IPS DF 6.9 (cell line): Measurements from ENCODE around the gene CDK18.

Experiments used
- DNase-seq: peaks from one replicate; pipeline ENCODE4 v3.0.0-alpha.2; 2013; ENCODE audit warnings: low read depth, low spot score
- H3K27ac ChIP-seq: one replicate; pipeline ENCODE4 v1.5.1; 2013; ENCODE audit warnings: low read length, control low read depth
- H3K27me3 ChIP-seq: 2 replicates; pipeline ENCODE4 v1.6.1; 2013; ENCODE audit warnings: mild to moderate bottlenecking, low read length; ENCODE audit not compliant: control insufficient read depth, insufficient read depth
- H3K36me3 ChIP-seq: 2 replicates; pipeline ENCODE4 v1.6.1; 2013; ENCODE audit warnings: low read length; ENCODE audit not compliant: control insufficient read depth, insufficient read depth
- H3K4me1 ChIP-seq: 2 replicates; pipeline ENCODE4 v1.6.1; 2013; ENCODE audit warnings: low read length; ENCODE audit not compliant: control insufficient read depth, insufficient read depth
- H3K4me3 ChIP-seq: 2 replicates; pipeline ENCODE4 v1.5.1; 2013; ENCODE audit warnings: mild to moderate bottlenecking, low read length
- H3K9me3 ChIP-seq: 2 replicates; pipeline ENCODE4 v1.6.1; 2013; ENCODE audit warnings: low read length, inconsistent platforms; ENCODE audit not compliant: control insufficient read depth, insufficient read depth
- WGBS: extraction: QIAGEN DNeasy Blood & Tissue Kit; methylation state at CpG from one replicate; pipeline ENCODE4 v1.1.7; 2013; ENCODE audit warnings: mixed read lengths, missing lambda C conversion rate; ENCODE audit not compliant: insufficient read length, insufficient coverage; 5-methylcytosine and 5-hydroxymethylcytosine counted together

The CDK18 gene

GRCh38 chr1:205505076-205505729 lies 734 bp downstream of the CDK18 start:
- no peaks in the 10 kb centered on the region for H3K27me3 ChIP-seq
- H3K4me3 ChIP-seq, result peak overlapping the region; percentile 80; the same call in 1 of the 2 replicates
- no peak for DNase-seq
- no CpG with 5 or more reads among the region's 18 CpGs for WGBS
- H3K36me3 ChIP-seq, result 0 out of 2 replicates have a peak, but pooled peaks cover 2% of the 10 kb centered on the region
- H3K27ac ChIP-seq, result no peak overlapping the region
- H3K4me1 ChIP-seq, result peaks cover 10% of the 10 kb centered on the region
- H3K9me3 ChIP-seq, result no peaks in the 10 kb centered on the region

- peaks cover 10% of the 10 kb centered on the region for H3K4me1 ChIP-seq
- no peak overlapping the region for H3K27ac ChIP-seq
- H3K27me3 ChIP-seq, result no peaks in the 10 kb centered on the region
- H3K4me3 ChIP-seq, result peak overlapping the region; percentile 80; the same call in 1 of the 2 replicates
- DNase-seq, result no peak
- H3K36me3 ChIP-seq, result 0 out of 2 replicates have a peak, but pooled peaks cover 2% of the 10 kb centered on the region
- H3K9me3 ChIP-seq, result no peaks in the 10 kb centered on the region
- WGBS, result no CpG with 5 or more reads among the region's 15 CpGs
Measured at GRCh38 chr1:205505791-205506190, 1.3 kb downstream of the CDK18 start.

- no peaks in the 10 kb centered on the region for H3K27me3 ChIP-seq
- no peak overlapping the region for H3K4me3 ChIP-seq
- peaks cover 8% of the 10 kb centered on the region for H3K4me1 ChIP-seq
- DNase-seq, result no peak
- no CpG with 5 or more reads among the region's 17 CpGs for WGBS
- no peaks in the 10 kb centered on the region for H3K9me3 ChIP-seq
- H3K27ac ChIP-seq, result no peak overlapping the region
- H3K36me3 ChIP-seq, result 0 out of 2 replicates have a peak, but pooled peaks cover 2% of the 10 kb centered on the region
Measured at GRCh38 chr1:205506409-205507200, 2.1 kb downstream of the CDK18 start.

- no peak overlapping the region for H3K27ac ChIP-seq
- no peak for DNase-seq
- H3K9me3 ChIP-seq, result no peaks in the 10 kb centered on the region
- no CpG with 5 or more reads among the region's 5 CpGs for WGBS
- peaks cover 8% of the 10 kb centered on the region for H3K4me1 ChIP-seq
- H3K4me3 ChIP-seq, result no peak overlapping the region
- H3K27me3 ChIP-seq, result no peaks in the 10 kb centered on the region
- 0 out of 2 replicates have a peak, but pooled peaks cover 2% of the 10 kb centered on the region for H3K36me3 ChIP-seq
Measured at GRCh38 chr1:205508227-205508714, 3.8 kb downstream of the CDK18 start.

GRCh38 chr1:205510308-205510950 lies 6.0 kb downstream of the CDK18 start:
- Histone ChIP-seq H3K27ac (no peak overlapping the region), H3K4me3 (no peak overlapping the region), H3K36me3 (0 out of 2 replicates have a peak, but pooled peaks cover 2% of the 10 kb centered on the region), H3K9me3 (no peaks in the 10 kb centered on the region), H3K4me1 (peaks cover 9% of the 10 kb centered on the region), H3K27me3 (no peaks in the 10 kb centered on the region)
- DNase-seq, result no peak
- WGBS, result no CpG with 5 or more reads among the region's 7 CpGs

- Histone ChIP-seq H3K9me3 (no peaks in the 10 kb centered on the region), H3K4me1 (peaks cover 8% of the 10 kb centered on the region), H3K27me3 (no peaks in the 10 kb centered on the region), H3K27ac (no peak overlapping the region), H3K4me3 (no peak overlapping the region), H3K36me3 (0 out of 2 replicates have a peak, but pooled peaks cover 2% of the 10 kb centered on the region)
- WGBS, result no CpG with 5 or more reads among the region's 3 CpGs
- DNase-seq, result no peak
Measured at GRCh38 chr1:205510951-205511330, 6.5 kb downstream of the CDK18 start.

GRCh38 chr1:205512059-205513045 lies 7.9 kb downstream of the CDK18 start:
- WGBS, result no CpG with 5 or more reads among the region's 13 CpGs
- no peaks in the 10 kb centered on the region for H3K27me3 ChIP-seq
- no peak overlapping the region for H3K4me3 ChIP-seq
- DNase-seq, result no peak
- H3K36me3 ChIP-seq, result no peaks in the 10 kb centered on the region
- no peaks in the 10 kb centered on the region for H3K9me3 ChIP-seq
- H3K27ac ChIP-seq, result no peak overlapping the region
- peaks cover 5% of the 10 kb centered on the region; the same call in 1 of the 2 replicates for H3K4me1 ChIP-seq

- Histone ChIP-seq H3K27me3 (no peaks in the 10 kb centered on the region), H3K36me3 (no peaks in the 10 kb centered on the region), H3K4me1 (peaks cover 10% of the 10 kb centered on the region), H3K27ac (no peak overlapping the region), H3K4me3 (no peak overlapping the region), H3K9me3 (no peaks in the 10 kb centered on the region)
- no CpG with 5 or more reads among the region's 5 CpGs for WGBS
- no peak for DNase-seq
Measured at GRCh38 chr1:205513774-205514173, 9.3 kb downstream of the CDK18 start.

GRCh38 chr1:205514211-205515142 lies 10.0 kb downstream of the CDK18 start:
- no CpG with 5 or more reads among the region's 7 CpGs for WGBS
- Histone ChIP-seq H3K9me3 (no peaks in the 10 kb centered on the region), H3K27ac (no peak overlapping the region), H3K27me3 (no peaks in the 10 kb centered on the region), H3K4me1 (peaks cover 16% of the 10 kb centered on the region), H3K36me3 (no peaks in the 10 kb centered on the region), H3K4me3 (no peak overlapping the region)
- DNase-seq, result no peak
